ENCODE data around the gene PCDHGA2.

DNA sequence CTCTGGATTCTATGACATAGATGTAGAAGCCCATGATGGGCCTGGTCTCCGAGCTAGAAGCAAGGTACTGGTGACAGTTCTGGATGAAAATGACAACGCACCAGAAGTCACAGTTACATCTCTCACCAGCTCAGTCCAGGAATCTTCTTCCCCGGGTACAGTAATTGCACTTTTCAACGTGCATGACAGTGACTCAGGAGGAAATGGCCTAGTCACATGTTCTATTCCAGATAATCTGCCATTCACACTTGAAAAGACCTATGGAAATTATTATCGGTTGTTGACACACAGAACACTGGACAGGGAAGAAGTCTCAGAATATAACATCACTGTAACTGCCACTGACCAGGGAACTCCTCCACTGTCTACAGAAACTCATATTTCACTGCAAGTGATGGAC lies 17.6 kb downstream of the PCDHGA2 start:
- TF ChIP-seq YY1 (IDR thresholded peaks at IDR 0.05; ENCODE audit: insufficient read depth, insufficient read length) (no peak), SUZ12 (IDR thresholded peaks at IDR 0.05; ENCODE audit: extremely low read depth, insufficient read depth, insufficient read length) (no peak), ZNF274 (IDR thresholded peaks at IDR 0.05; ENCODE audit: low read depth, low read length) (no peak)

All from NT2/D1 (cell line).